Myocyte (in vitro differentiated cells): ENCODE results near the gene SLC28A3. TPM values are rescaled to one million over a fixed set of nuclear protein-coding genes. Genes with fewer than 3 reads are reported as not detected.
A peak's percentile ranks its signal among the peaks of the same experiment; 100 is the strongest.

Source experiments
- DNase-seq: peaks from one replicate; pipeline ENCODE4 v3.0.0-alpha.2; 2012; ENCODE audit warnings: low read depth
- total RNA-seq: library from RNA; depleted of rRNA; stranded (reverse); fragments of >200 nt; gene quantifications from 2 replicates; pipeline ENCODE4 v1.2.3, GENCODE V29; 2014

Gene SLC28A3
- total RNA-seq, 1 donor from 2014 or later: 0.08 TPM

- no peak for DNase-seq
Observed at GRCh38 chr9:84251921-84252320, 88.6 kb downstream of the SLC28A3 start.

GRCh38 chr9:84241817-84242373 lies 98.7 kb downstream of the SLC28A3 start:
- DNase-seq: no peak

GRCh38 chr9:84239343-84239742 lies 101.2 kb downstream of the SLC28A3 start:
- DNase-seq: peak; percentile 27

- DNase-seq: no peak
Observed at GRCh38 chr9:84238652-84239051, 101.9 kb downstream of the SLC28A3 start.

DNA sequence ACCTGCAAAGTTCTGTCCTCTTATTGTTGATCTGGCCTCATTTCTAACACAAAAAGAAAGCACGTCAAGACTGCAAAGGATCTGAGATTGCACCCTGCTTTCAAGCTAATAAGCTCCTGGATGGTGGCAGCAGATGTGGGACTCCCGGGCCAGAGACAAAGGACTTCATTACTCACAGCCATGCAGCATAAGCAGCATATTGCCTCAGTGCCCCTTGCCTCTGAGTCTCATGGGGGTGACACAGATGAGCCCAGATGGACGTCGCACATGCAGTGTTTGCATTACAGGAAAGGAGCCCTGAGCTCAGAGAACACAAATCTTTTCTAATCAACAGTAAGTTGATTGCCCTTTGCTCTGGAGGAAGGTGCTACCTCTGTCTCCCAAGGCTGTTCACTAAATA lies 105.0 kb downstream of the SLC28A3 start:
- no peak for DNase-seq

DNA sequence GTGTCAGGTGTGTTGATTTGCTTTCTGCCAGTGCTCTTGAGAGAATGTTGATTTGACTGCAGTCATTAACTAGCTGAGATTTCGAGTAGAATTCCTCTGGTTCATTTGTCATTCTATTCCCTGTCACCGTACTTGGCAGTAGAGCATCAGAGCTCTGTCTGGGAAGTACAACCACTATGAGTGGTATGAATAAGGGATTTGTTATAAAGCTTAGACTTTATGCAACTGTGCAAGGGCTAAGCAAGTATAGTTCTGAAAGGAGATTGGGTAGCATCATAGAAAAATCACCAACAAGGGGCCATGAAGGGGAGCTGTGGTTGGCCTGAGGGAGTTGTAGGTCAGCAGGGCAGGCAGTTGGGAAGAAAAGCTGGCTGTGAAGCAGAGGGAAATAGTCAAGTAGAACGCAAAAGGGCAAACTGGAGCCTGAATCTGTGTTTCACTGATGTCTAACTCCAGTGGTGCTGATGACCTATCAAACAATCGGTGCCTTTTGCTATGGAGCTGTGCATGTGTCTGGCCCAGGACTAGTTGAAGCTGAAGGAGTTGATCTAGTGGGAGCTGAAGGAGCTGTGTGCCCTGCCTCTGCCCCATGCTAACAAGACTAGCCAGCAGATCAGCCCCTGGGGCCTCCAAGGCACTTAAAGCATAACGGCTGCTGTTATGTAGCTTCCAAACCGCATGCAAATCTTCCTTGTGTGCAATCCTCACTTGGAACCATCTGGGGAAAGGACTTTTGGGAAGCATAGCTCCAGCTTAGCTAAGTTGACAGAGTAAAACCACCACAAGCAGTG lies 110.0 kb downstream of the SLC28A3 start:
- peak; percentile 62 for DNase-seq

DNA sequence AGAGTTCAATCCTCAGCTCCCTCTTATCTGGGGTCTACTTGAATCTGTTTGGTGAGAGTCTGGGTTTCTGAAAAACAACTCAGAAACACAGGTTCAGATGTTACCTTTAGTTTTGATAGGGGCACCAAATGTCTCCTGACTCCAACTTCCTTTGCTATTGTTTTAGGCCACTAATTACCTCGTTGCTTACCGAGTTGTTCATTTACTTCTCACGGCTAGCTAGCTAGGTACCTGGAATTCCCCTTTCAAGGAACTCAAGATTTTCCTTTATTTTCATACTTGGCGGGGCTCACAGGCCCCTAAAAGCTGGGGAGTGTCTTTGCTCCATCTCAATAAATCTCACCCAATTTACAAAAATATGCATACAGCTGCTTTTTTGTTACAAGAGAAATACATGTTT lies 111.4 kb downstream of the SLC28A3 start:
- no peak for DNase-seq

DNA sequence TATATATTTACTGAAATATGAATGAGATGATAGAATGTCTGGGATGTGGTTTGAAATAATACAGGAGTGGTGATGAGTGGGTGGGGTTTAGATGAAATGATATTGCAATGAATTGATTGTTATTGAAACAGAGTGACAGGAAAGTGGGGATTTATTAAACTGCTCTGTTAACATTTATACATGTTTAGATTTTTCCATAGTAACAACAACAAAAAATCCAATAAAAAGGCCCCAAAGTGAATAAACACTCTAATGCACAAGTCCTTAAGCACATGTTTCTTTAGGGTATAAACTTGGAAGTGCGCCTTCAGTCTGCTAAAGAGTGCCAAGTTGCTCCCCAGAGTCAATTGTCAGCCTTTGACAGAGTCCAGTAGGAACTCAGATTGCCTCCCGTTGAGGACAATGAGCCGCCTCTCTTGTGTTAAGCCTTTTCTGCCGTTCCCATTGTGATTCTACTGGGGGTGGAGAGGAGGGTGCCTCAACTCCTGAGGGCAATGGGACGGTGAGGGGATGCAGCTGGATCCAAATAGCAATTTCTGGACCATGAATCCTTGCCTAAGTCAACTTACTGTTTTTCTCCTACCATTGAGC lies 112.3 kb downstream of the SLC28A3 start:
- no peak for DNase-seq

DNA sequence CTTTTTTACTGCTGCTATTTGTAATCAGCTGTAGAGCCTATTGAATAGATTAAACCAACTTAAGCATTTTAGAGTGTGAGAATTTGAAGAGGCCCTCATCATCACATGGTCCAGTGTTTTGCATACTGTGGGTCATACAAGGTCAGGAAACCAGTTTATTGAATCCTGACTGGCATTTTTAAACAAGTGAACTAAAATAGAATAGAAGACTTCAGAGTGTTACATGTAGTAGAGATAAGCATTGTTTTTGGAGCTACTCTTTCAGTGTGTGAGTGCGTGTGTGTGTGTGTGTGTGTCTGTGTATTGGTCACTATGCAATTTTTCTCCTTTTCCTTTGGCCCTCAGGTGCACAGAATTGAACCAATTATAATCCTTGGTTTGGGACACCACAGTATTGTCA lies 114.4 kb downstream of the SLC28A3 start:
- no peak for DNase-seq
